ENCODE measurements around the gene LYPLAL1.
"Not testable (repeated sequence)": the region's sequence is repeated elsewhere in the genome, so short reads cannot be mapped to it uniquely, and the experiment has no call there.

The LYPLAL1 gene

DNA sequence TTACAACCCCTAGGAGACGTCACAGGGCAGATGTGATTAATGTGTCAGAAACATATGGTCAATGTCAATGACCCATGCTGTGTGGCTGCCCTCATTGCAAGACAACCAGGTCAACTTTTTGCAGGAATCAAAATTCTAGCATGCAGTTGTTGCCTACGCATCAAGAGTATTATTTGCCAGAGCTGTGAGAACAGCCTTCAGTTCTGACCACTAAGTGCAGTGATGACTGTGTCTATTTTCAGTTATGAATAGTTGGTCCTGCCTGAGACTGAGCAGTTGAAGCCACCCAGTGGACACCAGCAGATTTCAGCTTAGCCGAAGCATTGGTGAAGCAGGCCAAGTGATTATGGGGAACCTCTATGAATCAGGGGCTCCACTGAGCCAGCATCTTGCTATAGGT is 47.3 kb downstream of the LYPLAL1 start:
- DNase-seq, result peak in 1 of 5 experiments; percentile 21

DNA sequence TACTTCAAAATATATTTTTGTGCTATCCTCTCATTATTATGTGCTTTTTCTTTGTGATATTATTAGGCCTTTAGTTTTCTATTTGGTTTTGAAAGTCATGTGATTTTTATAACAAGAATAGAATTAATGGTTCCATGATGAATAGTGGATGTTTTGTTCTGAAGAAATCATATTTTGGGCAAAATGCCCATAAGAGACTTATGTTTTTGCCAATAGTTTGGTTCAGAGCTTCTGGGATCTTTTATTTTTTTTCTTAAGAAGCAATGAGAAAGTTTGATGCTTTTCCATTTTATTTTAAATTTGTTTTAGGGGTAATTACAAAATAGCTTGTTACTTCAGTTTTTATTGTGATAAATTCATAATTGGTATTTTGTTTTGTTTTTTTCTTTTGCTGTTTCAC is 49.8 kb downstream of the LYPLAL1 start:
- no peak for DNase-seq

DNA sequence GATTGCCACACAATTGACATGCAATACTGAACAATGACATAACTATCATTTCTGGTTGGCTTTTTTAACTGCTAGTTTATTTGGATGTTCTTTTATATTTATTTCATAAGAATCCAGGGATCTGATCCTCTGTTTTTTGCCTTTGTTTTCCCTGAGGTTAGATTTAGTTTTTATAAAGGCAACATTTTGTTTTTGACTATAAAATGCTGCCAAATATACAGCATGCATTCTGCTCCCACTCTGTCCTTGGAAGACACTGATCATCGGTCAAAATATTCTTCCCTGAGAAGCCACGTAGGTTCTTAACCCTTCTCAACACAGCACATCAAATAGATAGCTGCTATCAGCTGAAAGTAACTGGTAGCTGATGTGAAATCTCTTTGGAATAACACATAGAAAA is 52.5 kb downstream of the LYPLAL1 start:
- no peak for DNase-seq

DNA sequence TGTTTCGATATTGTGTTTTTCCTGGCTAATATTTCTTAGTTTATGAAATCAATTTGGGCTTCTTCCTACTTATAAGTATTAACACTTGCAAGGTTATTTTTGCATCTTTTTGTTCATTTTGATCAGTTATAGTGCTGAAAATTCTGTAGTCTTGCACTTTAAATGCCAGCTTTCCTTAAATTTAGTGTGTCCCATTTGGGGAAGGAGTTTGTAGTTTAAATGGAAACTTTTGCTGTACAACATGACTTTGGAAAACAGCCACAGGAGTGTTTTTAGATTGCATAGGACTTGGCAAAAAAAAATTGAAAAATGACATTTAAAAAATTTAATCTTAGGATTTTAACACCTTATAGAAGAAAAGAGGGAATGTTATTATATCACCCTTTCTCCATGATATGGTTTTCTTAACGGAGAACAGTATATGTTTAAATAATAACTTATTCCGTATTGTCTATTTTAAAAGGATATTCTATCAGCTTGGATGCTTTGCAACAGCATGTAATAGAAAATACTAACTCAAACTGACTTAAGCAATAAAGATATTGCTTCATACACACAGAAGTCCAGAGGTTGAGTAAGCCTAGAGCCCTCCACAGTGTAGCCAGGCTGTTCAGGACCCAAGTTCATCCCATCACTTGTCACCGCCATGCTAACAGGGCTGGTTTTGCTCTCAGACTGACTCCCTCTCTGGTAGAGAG is 53.8 kb downstream of the LYPLAL1 start:
- DNase-seq, result no peak

DNA sequence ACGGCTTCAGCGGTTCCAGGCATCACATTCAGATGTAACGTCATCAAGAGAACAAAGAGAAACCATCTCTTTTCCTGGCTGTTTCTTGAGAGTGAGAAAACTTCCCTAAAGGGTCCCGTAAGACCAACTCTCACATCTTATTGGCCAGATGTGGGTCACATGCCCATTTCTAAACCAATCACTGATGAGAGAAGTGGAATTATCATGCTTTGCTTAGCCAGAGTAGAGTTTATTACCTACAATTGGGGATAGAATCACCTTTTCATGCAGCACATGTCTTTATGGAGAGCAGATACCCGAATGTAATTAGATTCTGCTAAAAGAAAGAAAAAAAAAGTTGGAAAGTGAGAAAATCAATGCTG is 54.4 kb downstream of the LYPLAL1 start:
- DNase-seq, result no peak

DNA sequence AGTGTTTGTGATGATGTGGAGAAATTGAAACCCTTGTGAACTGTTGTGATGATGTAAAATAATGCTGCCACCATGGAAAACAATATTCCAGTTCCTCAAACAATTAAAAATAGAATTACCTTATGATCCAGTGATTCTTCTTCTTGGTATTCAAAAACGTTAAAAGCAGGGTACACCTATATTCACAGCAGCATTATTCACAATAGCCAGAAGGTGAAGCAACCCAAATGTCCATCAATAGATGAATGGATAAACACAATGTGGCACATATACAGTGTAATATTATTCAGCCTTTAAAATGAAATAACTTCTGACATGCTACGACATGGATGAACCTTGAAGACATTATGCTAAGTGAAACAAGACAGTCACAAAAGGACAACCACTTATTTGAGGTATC is 59.2 kb downstream of the LYPLAL1 start:
- DNase-seq, result no peak

DNA sequence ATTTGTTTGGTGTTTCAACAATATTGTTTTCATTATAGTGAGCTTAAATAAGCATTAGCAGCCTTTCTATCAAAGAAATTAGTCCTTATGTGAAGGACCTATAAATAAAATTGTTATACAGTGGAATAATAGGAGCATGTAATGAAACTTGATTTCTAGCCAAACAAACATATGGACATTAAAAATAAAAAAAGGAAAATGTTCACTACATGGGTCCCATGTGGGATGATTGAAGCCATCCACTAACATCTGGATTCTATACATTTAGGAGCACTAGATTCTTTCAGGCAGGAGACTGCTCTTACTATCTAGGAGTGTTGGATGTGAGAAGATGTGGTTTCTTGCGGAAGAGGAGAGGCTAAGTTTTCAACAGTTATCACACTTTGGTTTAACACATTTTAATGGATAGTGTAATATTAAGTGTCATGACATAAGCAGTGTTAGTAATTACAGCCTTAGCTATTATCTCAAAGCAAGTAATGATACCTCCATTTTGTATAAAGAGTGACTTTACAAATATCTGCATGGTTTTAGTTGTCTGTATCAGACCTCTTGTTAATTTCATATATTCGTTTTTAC is 62.3 kb downstream of the LYPLAL1 start:
- no peak for DNase-seq

DNA sequence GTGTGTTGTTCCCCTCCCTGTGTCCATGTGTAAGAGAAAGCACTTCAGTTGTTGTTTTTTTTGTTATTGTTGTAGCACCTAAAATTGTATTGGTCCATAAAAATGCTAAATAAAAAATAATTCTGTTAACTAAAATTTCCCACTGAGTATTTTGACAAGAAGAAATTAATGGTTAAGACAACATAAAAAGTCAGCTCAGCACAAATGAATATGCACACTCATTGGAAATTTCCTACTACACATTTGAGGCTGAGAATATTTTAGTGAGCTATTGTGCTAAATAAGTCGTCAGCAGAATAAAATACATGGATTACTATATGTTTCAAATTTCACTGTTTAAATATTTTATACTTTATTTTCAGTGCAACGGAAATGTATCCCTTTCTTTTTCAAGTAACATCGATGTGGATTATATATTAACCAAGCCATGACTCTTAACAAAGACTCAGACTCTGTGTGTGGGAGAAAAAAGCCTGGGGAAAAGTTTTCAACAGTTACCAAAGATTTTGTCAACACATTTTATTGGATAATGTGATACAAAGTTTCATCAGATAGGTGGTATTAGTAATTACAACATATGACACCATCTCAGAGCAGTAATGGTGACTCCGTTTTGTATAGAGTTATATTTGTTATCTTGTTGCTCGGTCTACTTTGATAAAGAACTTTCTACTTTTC is 63.4 kb downstream of the LYPLAL1 start:
- DNase-seq, result no peak

DNA sequence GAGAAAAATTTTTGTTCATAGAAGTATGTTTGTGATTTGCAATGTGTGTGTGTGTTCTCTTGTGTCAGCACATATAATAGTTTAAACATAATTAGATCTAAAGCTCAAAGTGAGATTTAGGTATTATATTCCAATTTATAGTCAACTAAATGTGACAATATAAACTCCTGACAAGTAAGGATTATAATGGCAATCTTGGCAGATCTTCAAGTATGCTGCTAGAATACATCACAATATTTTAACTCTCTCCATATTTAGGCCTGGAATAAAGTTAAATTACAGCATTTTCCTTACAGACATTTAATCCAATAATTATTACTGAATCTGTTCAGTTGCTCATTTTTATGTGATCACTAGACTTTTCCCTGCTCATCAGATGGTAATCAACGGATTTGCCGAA is 65.8 kb downstream of the LYPLAL1 start:
- DNase-seq, result no peak

DNA sequence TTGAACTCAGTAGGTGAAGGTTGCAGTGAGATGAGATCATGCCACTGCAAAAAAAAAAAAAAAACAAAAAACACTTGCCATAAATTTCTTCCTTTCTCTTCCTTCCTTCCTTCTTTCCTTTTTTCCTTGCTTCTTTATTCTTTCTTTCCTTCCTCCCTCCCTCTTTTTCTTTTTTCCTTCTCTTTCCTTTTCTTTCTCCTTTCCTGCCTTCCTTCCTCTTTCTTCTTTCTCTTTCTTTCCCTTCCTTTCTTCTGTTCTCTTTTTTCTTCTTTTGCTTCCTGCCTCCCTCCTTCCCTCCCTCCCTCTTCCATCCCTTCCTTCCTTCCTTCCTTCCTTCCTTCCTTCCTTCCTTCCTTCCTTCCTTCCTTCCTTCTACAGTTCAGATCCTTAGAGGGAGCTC is 71.2 kb downstream of the LYPLAL1 start:
- no peak for DNase-seq

DNA sequence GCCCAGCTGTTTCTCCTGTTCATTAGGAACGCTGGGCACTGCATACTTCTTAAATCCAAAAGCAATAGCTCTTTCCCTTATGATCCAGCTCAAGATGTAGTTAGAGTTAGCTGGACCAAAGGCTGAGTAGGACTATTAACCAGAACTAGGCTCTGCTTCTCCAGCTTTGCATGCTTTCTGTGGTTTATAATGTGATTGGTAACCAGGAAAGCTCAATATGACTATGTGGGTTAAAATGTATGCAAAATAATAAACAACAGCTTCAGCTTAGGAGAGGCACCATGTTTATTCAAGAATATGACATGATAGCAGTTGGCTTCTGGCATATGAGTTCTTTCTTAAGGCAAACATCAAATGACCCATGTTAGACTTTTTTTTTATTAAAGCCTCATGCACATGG is 73.8 kb downstream of the LYPLAL1 start:
- DNase-seq, result peak in 1 of 5 experiments; percentile 17

DNA sequence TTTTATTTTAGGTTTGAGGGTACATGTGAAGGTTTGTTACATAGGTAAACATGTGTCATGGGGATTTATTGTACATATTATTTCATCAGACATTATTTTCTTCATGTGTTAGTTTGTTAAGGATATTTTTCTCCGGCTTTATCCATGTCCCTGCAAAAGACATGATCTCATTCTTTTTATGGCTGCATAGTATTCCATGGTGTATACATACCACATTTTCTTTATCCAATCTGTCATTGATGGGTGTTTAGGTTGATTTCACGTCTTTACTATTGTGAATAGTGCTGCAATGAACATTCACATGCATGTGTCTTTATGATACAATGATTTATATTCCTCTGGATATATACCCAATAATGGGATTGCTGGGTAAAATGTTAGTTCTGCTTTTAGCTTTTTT is 76.8 kb downstream of the LYPLAL1 start:
- not testable (repeated sequence) for DNase-seq

DNA sequence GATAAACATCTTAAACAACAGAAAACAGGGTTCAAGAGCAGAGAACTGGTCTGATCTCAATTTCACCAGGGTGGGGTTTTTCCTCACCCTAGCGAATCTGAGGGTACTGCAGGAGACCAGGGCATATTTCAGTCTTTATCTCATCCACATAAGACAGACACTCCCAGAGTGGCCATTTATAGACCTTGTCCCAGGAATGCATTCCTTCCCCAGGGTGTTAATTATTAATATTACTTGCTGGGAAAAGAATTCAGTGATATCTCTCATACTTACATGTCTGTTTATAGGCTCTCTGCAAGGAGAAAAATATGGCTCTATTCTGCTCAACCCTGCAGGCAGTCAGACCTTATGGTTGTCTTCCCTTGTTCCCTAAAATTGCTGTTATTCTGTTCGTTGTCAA is 84.1 kb downstream of the LYPLAL1 start:
- no peak for DNase-seq

DNA sequence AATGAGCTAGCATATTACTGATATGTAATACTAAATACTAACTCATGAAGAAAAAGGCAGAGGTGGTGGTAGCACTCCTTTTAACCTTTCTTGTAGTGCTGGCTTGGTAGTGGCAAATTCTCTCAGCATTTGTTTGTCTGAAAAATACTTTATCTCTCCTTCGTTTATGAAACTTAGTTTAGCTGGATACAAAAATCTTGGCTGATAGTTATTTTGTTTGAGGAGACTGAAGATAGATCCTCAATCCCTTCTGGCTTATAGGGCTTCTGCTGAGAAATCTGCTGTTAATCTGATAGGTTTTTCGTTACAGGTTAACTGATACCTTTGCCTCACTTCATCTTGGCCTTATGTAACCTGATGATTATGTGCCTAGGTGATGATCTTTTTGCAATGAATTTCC is 87.8 kb downstream of the LYPLAL1 start:
- DNase-seq, result no peak

All from T-helper 2 cell (primary cell).